HepG2 (cell line): ENCODE measurements around the gene IHH. TPM values are rescaled to one million over a fixed set of nuclear protein-coding genes. Genes with fewer than 3 reads are reported as not detected.

ENCODE experiments used
- ATAC-seq: fragments of 200-7000 bp; cut with Tn5 transposase; 3 replicates; pipeline ENCODE4 v1.9.1; 2020; ENCODE audit warnings: mild to moderate bottlenecking, moderate library complexity
- BruUV-seq: library from RNA; stranded (reverse); fragments of 400-500 nt; replicated peaks from 2 replicates; lab custom pipeline; 2021; lab: Mats Ljungman, UMichigan
- CTCF ChIA-PET: fragments of 300-600 bp; formaldehyde crosslinking; extraction: SDS; loops from one replicate; lab custom pipeline; 2021; ENCODE audit warnings: low total read pairs, inconsistent platforms, low intra/inter-chr PET ratio; lab: Yijun Ruan, JAX
- POLR2A ChIA-PET: fragments of 350-600 bp; sonication (Branson Sonifier 250); formaldehyde crosslinking; loops from one replicate; lab custom pipeline; 2020; ENCODE audit warnings: antibody characterized with exemption, inconsistent platforms; lab: Yijun Ruan, JAX
- DNase-seq: peaks from one replicate; pipeline ENCODE4 v3.0.0-alpha.2; 2015; ENCODE audit warnings: low spot score
- FAIRE-seq: peaks from 3 replicates; lab custom pipeline; 2011; peaks lifted over from hg19 to GRCh38; lab: Jason Lieb, UNC
- H2AFZ ChIP-seq: one replicate; pipeline ENCODE4 v1.6.1; 2011; ENCODE audit warnings: low read length, inconsistent platforms
- H3K27ac ChIP-seq: fragments of 300-600 bp; 3 replicates; pipeline ENCODE4 v1.8.0; 2011; ENCODE audit warnings: mixed run types, mild to moderate bottlenecking, mixed read lengths, low read length, inconsistent platforms; ENCODE audit not compliant: insufficient read depth; ENCODE audit errors: extremely low read length
- H3K27me3 ChIP-seq, 2 experiments: fragments of 200-600 bp in 1 of 2; 2 replicates in 1 of 2; 3 replicates in 1 of 2; pipeline versions ENCODE4 v1.6.0 to v1.8.0; 2011; ENCODE audit warnings: low read length in 2 of 2, mild to moderate bottlenecking in 2 of 2, moderate library complexity in 2 of 2, inconsistent platforms in 1 of 2; ENCODE audit not compliant: insufficient read depth in 2 of 2, control insufficient read depth in 1 of 2
- H3K36me3 ChIP-seq, 2 experiments: fragments of 200-600 bp in 1 of 2; replicated peaks in 1 of 2; 2 replicates in 1 of 2; 3 replicates in 1 of 2; pipeline versions ENCODE4 v1.5.1 to v1.8.0; 2011; ENCODE audit warnings: low read length in 2 of 2, inconsistent platforms in 1 of 2; ENCODE audit not compliant: insufficient read depth in 2 of 2, control insufficient read depth in 1 of 2
- H3K4me1 ChIP-seq: 2 replicates; pipeline ENCODE4 v1.5.1; 2012; ENCODE audit warnings: low read length, inconsistent platforms; ENCODE audit not compliant: insufficient read depth
- H3K4me2 ChIP-seq: 2 replicates; pipeline ENCODE4 v1.6.0; 2011; ENCODE audit warnings: low read depth, low read length, inconsistent platforms
- H3K4me3 ChIP-seq, 3 experiments: fragments of 200-600 bp in 1 of 3; sonication (generic), shearing (Covaris generic) in 1 of 3; replicated peaks in 1 of 3; 2 replicates each; pipeline ENCODE4 v1.5.1; 2011 to 2016; ENCODE audit warnings: low read length in 3 of 3, inconsistent platforms in 2 of 3, low read depth in 2 of 3, mild to moderate bottlenecking in 2 of 3, control low read depth in 1 of 3, mixed read lengths in 1 of 3; ENCODE audit not compliant: insufficient read depth in 1 of 3
- H3K79me2 ChIP-seq: one replicate; pipeline ENCODE4 v1.6.1; 2011; ENCODE audit warnings: low read length, inconsistent platforms; ENCODE audit not compliant: insufficient read depth
- H3K9ac ChIP-seq: 2 replicates; pipeline ENCODE4 v1.6.0; 2011; ENCODE audit warnings: mild to moderate bottlenecking, low read depth, low read length, inconsistent platforms; ENCODE audit not compliant: insufficient read depth
- H3K9me3 ChIP-seq: 2 replicates; pipeline ENCODE4 v1.5.1; 2012; ENCODE audit warnings: mild to moderate bottlenecking, low read length
- H4K20me1 ChIP-seq: 2 replicates; pipeline ENCODE4 v1.6.0; 2011; ENCODE audit warnings: inconsistent platforms, mild to moderate bottlenecking, low read length, moderate library complexity; ENCODE audit not compliant: insufficient read depth
- MAFG ChIP-seq: sonication (generic); formaldehyde crosslinking; IDR thresholded peaks from 2 replicates; pipeline ENCODE4 v1.5.1; 2020; ENCODE audit warnings: mild to moderate bottlenecking, missing genetic modification reagents
- NBN ChIP-seq: fragments of 450-650 bp; conservative IDR thresholded peaks from 2 replicates; pipeline ENCODE4 v1.6.1; 2017
- ZBTB3 ChIP-seq: sonication (generic); formaldehyde crosslinking; IDR thresholded peaks from 2 replicates; pipeline ENCODE4 v1.4.0; 2020; ENCODE audit warnings: low read depth, mild to moderate bottlenecking, moderate library complexity, missing genetic modification reagents, borderline replicate concordance
- ZFX ChIP-seq: sonication (generic); formaldehyde crosslinking; IDR thresholded peaks from 2 replicates; pipeline ENCODE4 v1.4.0; 2020; ENCODE audit warnings: mild to moderate bottlenecking, low read depth, missing genetic modification reagents, moderate library complexity
- ZHX1 ChIP-seq: sonication (generic); formaldehyde crosslinking; IDR thresholded peaks from 2 replicates; pipeline ENCODE4 v1.8.1; 2022; ENCODE audit warnings: low read depth, mild to moderate bottlenecking, missing genetic modification reagents
- ZNF10 ChIP-seq: sonication (generic); formaldehyde crosslinking; IDR thresholded peaks from 2 replicates; pipeline ENCODE4 v1.4.0; 2020; ENCODE audit warnings: mild to moderate bottlenecking, low read depth, missing genetic modification reagents, borderline replicate concordance
- ZNF224 ChIP-seq: sonication (generic); formaldehyde crosslinking; IDR thresholded peaks from 2 replicates; pipeline ENCODE4 v1.5.0; 2020; ENCODE audit warnings: mild to moderate bottlenecking, missing genetic modification reagents
- ZNF607 ChIP-seq: sonication (generic); formaldehyde crosslinking; IDR thresholded peaks from 2 replicates; pipeline ENCODE4 v1.5.1; 2020; ENCODE audit warnings: missing genetic modification reagents, mild to moderate bottlenecking, borderline replicate concordance
- ZNF777 ChIP-seq: sonication (generic); formaldehyde crosslinking; IDR thresholded peaks from 2 replicates; pipeline ENCODE4 v1.4.0; 2020; ENCODE audit warnings: missing genetic modification reagents
- WGBS: methylation state at CpG from one replicate; pipeline ENCODE4 v1.1.6; 2017; ENCODE audit warnings: low lambda C conversion rate; 5-methylcytosine and 5-hydroxymethylcytosine counted together
- in situ Hi-C: cut with HindIII; loops from 2 replicates; pipeline ENCODE4 v1.10.0; 2017; ENCODE audit warnings: low pct_unique_long_range_greater_than_20kb; ENCODE audit not compliant: extremely low pct_ligation_motif_present
- intact Hi-C: fragments of 100-400 bp; cut with micrococcal nuclease; formaldehyde crosslinking; loops from one replicate; pipeline ENCODE4 v1.10.0; 2022; ENCODE audit not compliant: unreplicated experiment
- polyA plus RNA-seq, 8 experiments: library from polyadenylated mRNA; depleted of rRNA in 3 of 8; stranded (reverse) in 7 of 8; unstranded in 1 of 8; fragments of >200 nt; fragmentation: Illumina TruSeq in 4 of 8; extraction: Trizol in 4 of 8; gene quantifications; 2 replicates each; pipeline versions ENCODE4 v1.2.1 to v1.2.3, GENCODE V29; 2011 to 2016; ENCODE audit warnings: low read depth in 4 of 8, missing spikeins in 1 of 8, mixed read lengths in 1 of 8; ENCODE audit not compliant: insufficient read depth in 1 of 8
- total RNA-seq, 5 experiments: library from RNA; depleted of rRNA; stranded (reverse); fragments of >200 nt; fragmentation: Illumina TruSeq; extraction: Trizol; gene quantifications; 2 replicates each; pipeline ENCODE4 v1.2.3, GENCODE V29; 2016; ENCODE audit warnings: low read depth in 1 of 5
- TF ChIP-seq, protein P1 (sequence below): IDR thresholded peaks from 2 replicates; pipeline ENCODE4 v1.6.1; 2016; ENCODE audit warnings: low read depth

The IHH gene
- total and polyA plus RNA-seq, 2 of the 13 experiments (the other 11 are each of a cell fraction or from before 2014, with no cell fraction given), result 0.42 TPM; not detected in 1

GRCh38 chr2:219099329-219099728 is 38.6 kb upstream of the IHH start:
- in situ Hi-C loops (no loop called here), intact Hi-C loops (no loop called here)
- no peak overlapping the region for H2AFZ ChIP-seq
- POLR2A ChIA-PET, result no interaction called here
- WGBS, result 86% methylated on average over 1 of the region's 1 CpG
- TF ChIP-seq ZFX (CRISPR knock-in tag) (no peak), NBN (no peak), ZNF607 (no peak), ZNF10 (no peak), ZNF777 (CRISPR knock-in tag) (no peak), MAFG (no peak), ZNF224 (CRISPR knock-in tag) (no peak), ZHX1 (no peak), ZBTB3 (CRISPR knock-in tag) (no peak)
- TF ChIP-seq, protein P1, sequence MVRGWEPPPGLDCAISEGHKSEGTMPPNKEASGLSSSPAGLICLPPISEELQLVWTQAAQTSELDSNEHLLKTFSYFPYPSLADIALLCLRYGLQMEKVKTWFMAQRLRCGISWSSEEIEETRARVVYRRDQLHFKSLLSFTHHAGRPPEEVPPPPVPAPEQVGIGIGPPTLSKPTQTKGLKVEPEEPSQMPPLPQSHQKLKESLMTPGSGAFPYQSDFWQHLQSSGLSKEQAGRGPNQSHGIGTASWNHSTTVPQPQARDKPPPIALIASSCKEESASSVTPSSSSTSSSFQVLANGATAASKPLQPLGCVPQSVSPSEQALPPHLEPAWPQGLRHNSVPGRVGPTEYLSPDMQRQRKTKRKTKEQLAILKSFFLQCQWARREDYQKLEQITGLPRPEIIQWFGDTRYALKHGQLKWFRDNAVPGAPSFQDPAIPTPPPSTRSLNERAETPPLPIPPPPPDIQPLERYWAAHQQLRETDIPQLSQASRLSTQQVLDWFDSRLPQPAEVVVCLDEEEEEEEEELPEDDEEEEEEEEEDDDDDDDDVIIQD (CRISPR knock-in tag), result no peak
- BruUV-seq, result no TSS peak
- H3K4me2 ChIP-seq, result no peak overlapping the region
- DNase-seq (no peak), FAIRE-seq (no peak), ATAC-seq (no peak)
- H3K79me2 ChIP-seq, result no peaks in the 10 kb centered on the region
- H3K4me1 ChIP-seq, result 0 out of 2 replicates have a peak, but pooled peaks cover 6% of the 10 kb centered on the region
- H3K9me3 ChIP-seq, result no peaks in the 10 kb centered on the region
- H3K27me3 ChIP-seq, result no peaks in the 10 kb centered on the region
- no peak overlapping the region for H3K27ac ChIP-seq
- CTCF ChIA-PET, result no interaction called here
- H3K9ac ChIP-seq, result no peak overlapping the region
- no peak overlapping the region for H3K4me3 ChIP-seq
- no peaks in the 10 kb centered on the region; a peak in 1 of 5 replicates for H3K36me3 ChIP-seq
- no peaks in the 10 kb centered on the region for H4K20me1 ChIP-seq
